Progenitor cell of endocrine pancreas (in vitro differentiated cells): Measurements from ENCODE around the gene HAUS2. TPM values are rescaled to one million over a fixed set of nuclear protein-coding genes. Genes with fewer than 3 reads are reported as not detected.

ENCODE experiments used
- DNase-seq: peaks from one replicate; pipeline ENCODE4 v3.0.0; 2021; ENCODE audit warnings: low spot score; ENCODE audit not compliant: unreplicated experiment
- H3K27ac Mint-ChIP-seq: 2 replicates; pipeline ENCODE4 v1.8.0; 2021; ENCODE audit warnings: mild to moderate bottlenecking, moderate library complexity, mixed read lengths
- H3K27me3 Mint-ChIP-seq: 2 replicates; pipeline ENCODE4 v1.8.0; 2021; ENCODE audit warnings: mixed read lengths
- H3K36me3 Mint-ChIP-seq: 2 replicates; pipeline ENCODE4 v1.8.0; 2022; ENCODE audit warnings: mixed read lengths; ENCODE audit not compliant: insufficient read depth
- H3K4me1 Mint-ChIP-seq: 2 replicates; pipeline ENCODE4 v1.8.0; 2021; ENCODE audit warnings: low read depth, mixed read lengths
- H3K4me3 Mint-ChIP-seq: 2 replicates; pipeline ENCODE4 v1.8.0; 2021; ENCODE audit warnings: low read depth, mild to moderate bottlenecking, moderate library complexity, mixed read lengths
- H3K9me3 Mint-ChIP-seq: 2 replicates; pipeline ENCODE4 v1.8.0; 2021; ENCODE audit warnings: low read depth, mixed read lengths
- CTCF ChIP-seq: fragments of 200-600 bp; sonication (generic); IDR thresholded peaks from one replicate; pipeline ENCODE4 v1.5.0; 2021; ENCODE audit warnings: antibody characterized with exemption, mild to moderate bottlenecking; ENCODE audit not compliant: unreplicated experiment
- total RNA-seq: library from RNA; stranded (reverse); gene quantifications from 2 replicates; pipeline ENCODE4 v1.2.1, GENCODE V29; 2021

HAUS2 gene
- total RNA-seq, 1 donor from 2014 or later: 22.0 TPM

- Mint-ChIP-seq H3K27me3 (peaks cover 3% of the 10 kb centered on the region), H3K27ac (no peak overlapping the region), H3K4me3 (no peak overlapping the region), H3K4me1 (peaks cover 1% of the 10 kb centered on the region), H3K36me3 (no peaks in the 10 kb centered on the region), H3K9me3 (no peaks in the 10 kb centered on the region)
- DNase-seq: no peak
- no peak for TF ChIP-seq CTCF
Observed at GRCh38 chr15:42612367-42612912, 63.8 kb downstream of the HAUS2 start.

GRCh38 chr15:42616107-42616506 is 67.5 kb downstream of the HAUS2 start:
- no peak overlapping the region for H3K27ac Mint-ChIP-seq
- H3K36me3 Mint-ChIP-seq: no peaks in the 10 kb centered on the region
- peaks cover 1% of the 10 kb centered on the region for H3K4me1 Mint-ChIP-seq
- no peaks in the 10 kb centered on the region for H3K9me3 Mint-ChIP-seq
- no peak overlapping the region for H3K4me3 Mint-ChIP-seq
- DNase-seq: no peak
- H3K27me3 Mint-ChIP-seq: no peaks in the 10 kb centered on the region
- TF ChIP-seq CTCF: no peak

Other genes with a start within 250 kb of the HAUS2 start
- 2.9 and 3.7 TPM in 2 replicates for gene CAPN3, start 189.3 kb upstream of the HAUS2 start, total RNA-seq
- 47.5 and 52.4 TPM in 2 replicates for gene ZNF106, start 57.7 kb upstream of the HAUS2 start, total RNA-seq
- 57.4 and 67.4 TPM in 2 replicates for gene SNAP23, start 53.2 kb upstream of the HAUS2 start, total RNA-seq
- 27.0 and 27.6 TPM in 2 replicates for gene LRRC57, start within 50 bp of the HAUS2 start, total RNA-seq
- gene STARD9, start 26.8 kb downstream of the HAUS2 start, total RNA-seq: 1.8 and 2.5 TPM in 2 replicates
- gene CDAN1, start 188.3 kb downstream of the HAUS2 start, total RNA-seq: 36.4 and 46.1 TPM in 2 replicates